GM19099 (cell line): ENCODE data around the gene TMEM256.

Source experiments
- POLR2A ChIP-seq: IDR thresholded peaks from 3 replicates; pipeline ENCODE4 v1.6.1; 2011; ENCODE audit warnings: low read depth; ENCODE audit not compliant: insufficient read length; ENCODE audit errors: extremely low read depth

TMEM256 gene

GRCh38 chr17:7355573-7355972 is 48.3 kb downstream of the TMEM256 start:
- no peak for TF ChIP-seq POLR2A

GRCh38 chr17:7355053-7355452 is 48.8 kb downstream of the TMEM256 start, which contains the start of gene TMEM95:
TSS of gene TMEM95 (plus strand) at chr17:7355156. CDS start at chr17:7355205, 49 bp downstream.
- TF ChIP-seq POLR2A = no peak

- no peak for TF ChIP-seq POLR2A
Observed at GRCh38 chr17:7354262-7354843, 49.5 kb downstream of the TMEM256 start.
